MM.1S (cell line): ENCODE measurements around the gene OXCT1.
"Not testable (repeated sequence)": the region's sequence is repeated elsewhere in the genome, so short reads cannot be mapped to it uniquely, and the experiment has no call there.

ENCODE experiments used
- DNase-seq: peaks from one replicate; pipeline ENCODE4 v3.0.0-alpha.2; 2015
- H2AFZ ChIP-seq: fragments of 300-600 bp; sonication (generic); 2 replicates; pipeline ENCODE4 v1.6.0; 2016; ENCODE audit warnings: antibody characterized with exemption, low read length
- H3F3A ChIP-seq: fragments of 300-600 bp; sonication (generic); 2 replicates; pipeline ENCODE4 v1.6.1; 2016; ENCODE audit warnings: mild to moderate bottlenecking, antibody characterized with exemption, low read length, moderate library complexity, mixed read lengths; ENCODE audit not compliant: insufficient read depth
- H3K27ac ChIP-seq: fragments of 300-600 bp; sonication (generic); 2 replicates; pipeline ENCODE4 v1.5.1; 2016; ENCODE audit warnings: mild to moderate bottlenecking, low read length
- H3K27me3 ChIP-seq: fragments of 300-600 bp; sonication (generic); replicated peaks from 2 replicates; pipeline ENCODE4 v1.6.0; 2016; ENCODE audit warnings: low read length; ENCODE audit not compliant: insufficient read depth
- H3K36me3 ChIP-seq: fragments of 300-600 bp; sonication (generic); replicated peaks from 2 replicates; pipeline ENCODE4 v1.6.1; 2016; ENCODE audit warnings: mild to moderate bottlenecking, low read length, mixed read lengths; ENCODE audit not compliant: insufficient read depth
- H3K4me1 ChIP-seq: fragments of 300-600 bp; sonication (generic); 2 replicates; pipeline ENCODE4 v1.6.1; 2016; ENCODE audit warnings: low read length, mixed read lengths
- H3K4me2 ChIP-seq: fragments of 300-600 bp; sonication (generic); 2 replicates; pipeline ENCODE4 v1.6.0; 2016; ENCODE audit warnings: low read depth, low read length
- H3K4me3 ChIP-seq: fragments of 300-600 bp; sonication (generic); 2 replicates; pipeline ENCODE4 v1.5.1; 2016; ENCODE audit warnings: low read length, mixed read lengths
- H3K79me2 ChIP-seq: fragments of 300-600 bp; sonication (generic); 2 replicates; pipeline ENCODE4 v1.6.1; 2016; ENCODE audit warnings: mixed run types, low read length, mixed read lengths
- H3K9ac ChIP-seq: fragments of 300-600 bp; sonication (generic); 2 replicates; pipeline ENCODE4 v1.6.1; 2016; ENCODE audit warnings: low read length, mixed read lengths
- H3K9me2 ChIP-seq: fragments of 300-600 bp; sonication (generic); replicated peaks from 2 replicates; pipeline ENCODE4 v1.6.1; 2016; ENCODE audit warnings: mild to moderate bottlenecking, low read length, mixed read lengths; ENCODE audit not compliant: insufficient read depth
- H3K9me3 ChIP-seq: fragments of 300-600 bp; sonication (generic); replicated peaks from 2 replicates; pipeline ENCODE4 v1.6.1; 2016; ENCODE audit warnings: mild to moderate bottlenecking, low read length, mixed read lengths; ENCODE audit not compliant: insufficient read depth
- H4K20me1 ChIP-seq: fragments of 300-600 bp; sonication (generic); 2 replicates; pipeline ENCODE4 v1.6.1; 2016; ENCODE audit warnings: mild to moderate bottlenecking, low read length, moderate library complexity, mixed read lengths; ENCODE audit not compliant: insufficient read depth
- EZH2 ChIP-seq: fragments of 300-600 bp; sonication (generic); optimal IDR thresholded peaks from 2 replicates; pipeline ENCODE3; 2017; ENCODE audit warnings: low read depth, mild to moderate bottlenecking, antibody characterized with exemption, low read length, mixed read lengths
- EZH2phosphoT487 ChIP-seq: fragments of 300-600 bp; sonication (generic); IDR thresholded peaks from 2 replicates; pipeline ENCODE4 v1.6.1; 2018; ENCODE audit warnings: antibody characterized with exemption, low read length
- TF ChIP-seq, protein P1 (sequence below): fragments of 300-600 bp; sonication (generic); IDR thresholded peaks from 2 replicates; pipeline ENCODE4 v1.5.1; 2016; ENCODE audit warnings: antibody characterized with exemption, low read length, mixed read lengths

The OXCT1 gene

DNA sequence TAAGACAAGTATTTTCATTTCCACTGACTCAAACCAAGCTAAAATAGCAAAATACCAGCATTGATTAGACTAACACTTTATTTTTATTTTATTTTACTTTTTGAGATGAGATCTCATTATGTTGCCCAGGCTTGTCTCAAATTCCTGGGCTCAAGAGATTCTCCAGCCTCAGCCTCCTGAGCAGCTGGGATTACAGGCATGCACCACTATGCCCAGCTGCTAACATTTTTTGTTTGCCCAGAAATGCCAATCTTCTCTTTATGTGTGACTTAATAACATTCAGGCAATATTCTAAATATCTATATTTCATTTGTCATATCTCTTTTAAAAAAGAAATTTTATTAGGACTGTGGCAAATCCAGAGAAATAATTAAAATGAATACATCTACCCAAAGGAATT is 55.0 kb downstream of the OXCT1 start:
- no peaks in the 10 kb centered on the region for H3K9me3 ChIP-seq
- no peaks in the 10 kb centered on the region for H3K4me1 ChIP-seq
- DNase-seq, result no peak
- H3K27me3 ChIP-seq, result no peaks in the 10 kb centered on the region
- no peaks in the 10 kb centered on the region for H3K9me2 ChIP-seq
- H3K27ac ChIP-seq, result no peak overlapping the region
- no peak overlapping the region for H3K4me2 ChIP-seq
- H2AFZ ChIP-seq, result no peak overlapping the region
- peaks cover 4% of the 10 kb centered on the region; the same call in 1 of the 2 replicates for H3K79me2 ChIP-seq
- no peaks in the 10 kb centered on the region for H3F3A ChIP-seq
- H4K20me1 ChIP-seq, result no peaks in the 10 kb centered on the region
- H3K36me3 ChIP-seq, result no peaks in the 10 kb centered on the region
- H3K9ac ChIP-seq, result no peak overlapping the region
- no peak overlapping the region for H3K4me3 ChIP-seq
- TF ChIP-seq EZH2phosphoT487, result no peak
- TF ChIP-seq EZH2, result no peak
- TF ChIP-seq, protein P1, sequence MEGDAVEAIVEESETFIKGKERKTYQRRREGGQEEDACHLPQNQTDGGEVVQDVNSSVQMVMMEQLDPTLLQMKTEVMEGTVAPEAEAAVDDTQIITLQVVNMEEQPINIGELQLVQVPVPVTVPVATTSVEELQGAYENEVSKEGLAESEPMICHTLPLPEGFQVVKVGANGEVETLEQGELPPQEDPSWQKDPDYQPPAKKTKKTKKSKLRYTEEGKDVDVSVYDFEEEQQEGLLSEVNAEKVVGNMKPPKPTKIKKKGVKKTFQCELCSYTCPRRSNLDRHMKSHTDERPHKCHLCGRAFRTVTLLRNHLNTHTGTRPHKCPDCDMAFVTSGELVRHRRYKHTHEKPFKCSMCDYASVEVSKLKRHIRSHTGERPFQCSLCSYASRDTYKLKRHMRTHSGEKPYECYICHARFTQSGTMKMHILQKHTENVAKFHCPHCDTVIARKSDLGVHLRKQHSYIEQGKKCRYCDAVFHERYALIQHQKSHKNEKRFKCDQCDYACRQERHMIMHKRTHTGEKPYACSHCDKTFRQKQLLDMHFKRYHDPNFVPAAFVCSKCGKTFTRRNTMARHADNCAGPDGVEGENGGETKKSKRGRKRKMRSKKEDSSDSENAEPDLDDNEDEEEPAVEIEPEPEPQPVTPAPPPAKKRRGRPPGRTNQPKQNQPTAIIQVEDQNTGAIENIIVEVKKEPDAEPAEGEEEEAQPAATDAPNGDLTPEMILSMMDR, result no peak

GRCh38 chr5:41814306-41814705 is 55.9 kb downstream of the OXCT1 start:
- H3K9ac ChIP-seq, H3K4me3 ChIP-seq, H3K27ac ChIP-seq, H3K9me3 ChIP-seq, H3K27me3 ChIP-seq, H3K4me1 ChIP-seq, H4K20me1 ChIP-seq, H3F3A ChIP-seq, H3K9me2 ChIP-seq, H3K36me3 ChIP-seq, H3K79me2 ChIP-seq, H3K4me2 ChIP-seq, DNase-seq, H2AFZ ChIP-seq: not testable (repeated sequence)

GRCh38 chr5:41812156-41812555 is 58.1 kb downstream of the OXCT1 start:
- Histone ChIP-seq H3K9me3 (no peaks in the 10 kb centered on the region), H3K27me3 (no peaks in the 10 kb centered on the region), H3K27ac (no peak overlapping the region), H3K4me3 (no peak overlapping the region), H3K9me2 (no peaks in the 10 kb centered on the region), H3K4me2 (no peak overlapping the region), H2AFZ (no peak overlapping the region), H3K4me1 (peaks cover 7% of the 10 kb centered on the region; the same call in 1 of the 2 replicates), H4K20me1 (no peaks in the 10 kb centered on the region), H3K79me2 (peaks cover 4% of the 10 kb centered on the region; the same call in 1 of the 2 replicates), H3K9ac (no peak overlapping the region), H3K36me3 (no peaks in the 10 kb centered on the region), H3F3A (0 out of 2 replicates have a peak, but pooled peaks cover 3% of the 10 kb centered on the region)
- TF ChIP-seq, protein P1, result no peak
- no peak for TF ChIP-seq EZH2
- TF ChIP-seq EZH2phosphoT487, result no peak
- DNase-seq, result no peak

GRCh38 chr5:41809128-41809527 is 61.1 kb downstream of the OXCT1 start:
- Histone ChIP-seq H4K20me1 (no peaks in the 10 kb centered on the region), H2AFZ (no peak overlapping the region), H3K9me2 (no peaks in the 10 kb centered on the region), H3K27ac (no peak overlapping the region), H3K36me3 (no peaks in the 10 kb centered on the region), H3K9me3 (no peaks in the 10 kb centered on the region), H3K79me2 (peaks cover 4% of the 10 kb centered on the region; the same call in 1 of the 2 replicates), H3K4me1 (peaks cover 7% of the 10 kb centered on the region; the same call in 1 of the 2 replicates), H3K4me2 (peak overlapping the region; percentile 10; the same call in 1 of the 2 replicates), H3F3A (0 out of 2 replicates have a peak, but pooled peaks cover 3% of the 10 kb centered on the region), H3K27me3 (no peaks in the 10 kb centered on the region), H3K9ac (no peak overlapping the region), H3K4me3 (no peak overlapping the region)
- DNase-seq, result peak; percentile 26
- no peak for TF ChIP-seq EZH2
- TF ChIP-seq, protein P1, result no peak
- TF ChIP-seq EZH2phosphoT487, result no peak
